ENCODE measurements around the gene ACVR1. TPM values are rescaled to one million over a fixed set of nuclear protein-coding genes. Genes with fewer than 3 reads are reported as not detected.

The ACVR1 gene
- total RNA-seq: 10 to 100 TPM in 1 of 2 experiments, 1 to 10 TPM in 1; 8.3 to 10.1 TPM

- no peaks in the 10 kb centered on the region for H3K36me3 Mint-ChIP-seq (ENCODE audit: low read depth)
- CTCF ChIA-PET: interaction anchor here (0.7 to 2.9 kb wide), 12 partner anchors 12 to 574 kb away, joined by 3 to 15 read pairs (median 6); no protein-coding TSS in a partner anchor
- DNase-seq (peak; percentile 89), ATAC-seq (peak; percentile 88)
- POLR2A ChIA-PET: interaction anchor here (0.9 to 3.4 kb wide), 8 partner anchors 9 to 382 kb away, joined by 3 to 36 read pairs (median 5); no protein-coding TSS in a partner anchor
- intact Hi-C loops (cut with micrococcal nuclease): loop anchor here (1.0 kb wide), 1 partner anchor 23 kb away; no protein-coding TSS in a partner anchor
- H3K9me3 Mint-ChIP-seq: no peaks in the 10 kb centered on the region
- peak within 1 kb of the TSS; percentile 79 for H3K4me3 Mint-ChIP-seq
- TF ChIP-seq CTCF (IDR thresholded peaks at IDR 0.05): no peak
- no peaks in the 10 kb centered on the region for H3K27me3 Mint-ChIP-seq
- H3K4me1 Mint-ChIP-seq (ENCODE audit: low read depth): peaks cover 49% of the 10 kb centered on the region
- peak within 1 kb of the TSS; percentile 86 for H3K27ac Mint-ChIP-seq
Observed at GRCh38 chr2:157876066-157876785, at the start of gene ACVR1. ACVR1 (minus strand) TSS chr2:157876330; CDS start chr2:157799493, 76,837 bp downstream.

DNA sequence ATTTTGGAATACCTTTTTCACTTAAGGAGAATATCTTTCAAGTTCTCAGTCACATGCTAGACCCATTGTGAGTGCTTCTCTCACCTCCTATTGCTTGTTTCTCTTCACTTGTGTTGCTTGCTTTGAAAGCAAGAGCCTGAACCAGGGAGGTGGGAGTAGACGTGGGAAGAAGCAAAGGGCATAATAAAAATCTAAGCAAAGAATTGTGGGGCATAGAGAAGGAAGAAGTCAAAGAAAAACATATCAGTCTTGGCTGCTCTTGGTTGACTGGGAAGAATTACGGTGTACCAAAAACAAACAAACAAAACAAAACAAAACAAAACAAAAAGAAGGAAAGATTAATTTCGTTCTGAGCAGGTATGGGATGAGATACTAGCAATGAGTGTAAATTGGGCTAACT lies 48.9 kb upstream of the ACVR1 start:
- intact Hi-C loops (cut with micrococcal nuclease): no loop called here
- ChIA-PET CTCF (no interaction called here), POLR2A (no interaction called here)
- no peak overlapping the region for H3K4me3 Mint-ChIP-seq
- no peak overlapping the region for H3K27ac Mint-ChIP-seq
- ATAC-seq (no peak), DNase-seq (no peak)
- peaks cover 4% of the 10 kb centered on the region for H3K4me1 Mint-ChIP-seq (ENCODE audit: low read depth)
- no peaks in the 10 kb centered on the region for H3K27me3 Mint-ChIP-seq
- H3K36me3 Mint-ChIP-seq (ENCODE audit: low read depth): no peaks in the 10 kb centered on the region
- TF ChIP-seq CTCF (IDR thresholded peaks at IDR 0.05): no peak
- no peaks in the 10 kb centered on the region for H3K9me3 Mint-ChIP-seq

DNA sequence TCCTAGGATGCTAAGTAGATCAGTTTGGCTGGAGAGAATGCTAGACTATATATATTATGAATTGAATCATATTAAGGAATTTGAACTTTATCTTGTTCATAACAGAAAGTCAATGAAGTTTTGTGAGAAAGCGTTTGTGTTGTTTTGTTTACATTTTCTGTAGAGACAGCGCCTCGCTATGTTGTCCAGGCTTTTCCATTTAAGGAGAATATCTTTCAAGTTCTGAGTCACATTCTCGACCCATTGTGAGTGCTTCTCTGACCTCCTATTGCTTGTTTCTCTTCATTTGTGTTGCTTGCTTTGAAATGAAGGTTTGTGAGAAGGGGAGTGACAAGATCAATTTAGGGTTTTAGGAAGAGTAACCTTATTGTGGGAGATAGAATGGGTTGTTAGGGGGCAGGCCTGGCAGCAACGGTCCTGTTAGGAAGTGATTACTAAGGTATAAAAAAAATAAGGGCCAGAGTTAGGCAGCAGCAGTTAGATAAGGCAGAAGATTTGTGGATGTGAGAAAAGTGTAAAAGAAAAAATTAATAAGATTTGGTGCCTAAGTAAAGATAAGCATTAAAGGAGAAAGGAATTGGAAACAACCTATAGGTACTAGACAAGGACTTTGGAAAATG lies 47.6 kb upstream of the ACVR1 start:
- Mint-ChIP-seq H3K4me1 (ENCODE audit: low read depth) (peaks cover 4% of the 10 kb centered on the region), H3K9me3 (no peaks in the 10 kb centered on the region), H3K4me3 (no peak overlapping the region), H3K27ac (no peak overlapping the region), H3K36me3 (ENCODE audit: low read depth) (no peaks in the 10 kb centered on the region), H3K27me3 (no peaks in the 10 kb centered on the region)
- POLR2A ChIA-PET: no interaction called here
- DNase-seq: no peak
- CTCF ChIA-PET: no interaction called here
- no peak for TF ChIP-seq CTCF (IDR thresholded peaks at IDR 0.05)
- no peak for ATAC-seq
- intact Hi-C loops (cut with micrococcal nuclease): no loop called here

- H3K27me3 Mint-ChIP-seq: no peaks in the 10 kb centered on the region
- ATAC-seq (no peak), DNase-seq (no peak)
- peaks cover 4% of the 10 kb centered on the region for H3K4me1 Mint-ChIP-seq (ENCODE audit: low read depth)
- ChIA-PET CTCF (no interaction called here), POLR2A (no interaction called here)
- TF ChIP-seq CTCF (IDR thresholded peaks at IDR 0.05): no peak
- H3K4me3 Mint-ChIP-seq: no peak overlapping the region
- intact Hi-C loops (cut with micrococcal nuclease): no loop called here
- H3K9me3 Mint-ChIP-seq: no peaks in the 10 kb centered on the region
- H3K36me3 Mint-ChIP-seq (ENCODE audit: low read depth): no peaks in the 10 kb centered on the region
- H3K27ac Mint-ChIP-seq: no peak overlapping the region
Observed at GRCh38 chr2:157922815-157923214, 46.7 kb upstream of the ACVR1 start.

GRCh38 chr2:157922336-157922735 lies 46.2 kb upstream of the ACVR1 start:
- POLR2A ChIA-PET: no interaction called here
- H3K27me3 Mint-ChIP-seq: no peaks in the 10 kb centered on the region
- H3K27ac Mint-ChIP-seq: no peak overlapping the region

More at GRCh38 chr2:157922336-157922735, 46.2 kb upstream of the ACVR1 start:
- ATAC-seq (no peak), DNase-seq (no peak)
- no peaks in the 10 kb centered on the region for H3K36me3 Mint-ChIP-seq (ENCODE audit: low read depth)
- H3K4me3 Mint-ChIP-seq: no peak overlapping the region
- no peak for TF ChIP-seq CTCF (IDR thresholded peaks at IDR 0.05)
- intact Hi-C loops (cut with micrococcal nuclease): no loop called here
- CTCF ChIA-PET: no interaction called here
- peaks cover 4% of the 10 kb centered on the region for H3K4me1 Mint-ChIP-seq (ENCODE audit: low read depth)
- H3K9me3 Mint-ChIP-seq: no peaks in the 10 kb centered on the region
